Liver (tissue), 9 donors: Measurements from ENCODE around the gene ALKBH5. TPM values are rescaled to one million over a fixed set of nuclear protein-coding genes. Genes with fewer than 3 reads are reported as not detected.

Experiments
- DNase-seq: peaks from one replicate; pipeline ENCODE4 v3.0.0-alpha.2; 2017; ENCODE audit warnings: low spot score
- H3K27ac ChIP-seq, 2 donors: one replicate each; pipeline ENCODE4 v1.7.0; 2013; ENCODE audit warnings: inconsistent platforms in 2 of 2, low read length in 2 of 2, control low read depth in 1 of 2, low read depth in 1 of 2, mild to moderate bottlenecking in 1 of 2
- H3K27me3 ChIP-seq, 4 donors: one replicate each; pipeline versions ENCODE4 v1.6.1 to v1.7.0; 2013; ENCODE audit warnings: low read length in 3 of 4, inconsistent platforms in 1 of 4, mild to moderate bottlenecking in 1 of 4, moderate library complexity in 1 of 4; ENCODE audit not compliant: control insufficient read depth in 4 of 4, insufficient read depth in 4 of 4
- H3K36me3 ChIP-seq, 4 donors: one replicate each; pipeline versions ENCODE4 v1.6.1 to v1.7.0; 2013; ENCODE audit warnings: low read length in 3 of 4, mild to moderate bottlenecking in 3 of 4, low read depth in 1 of 4, moderate library complexity in 1 of 4; ENCODE audit not compliant: control insufficient read depth in 4 of 4, insufficient read depth in 3 of 4
- H3K4me1 ChIP-seq, 4 donors: one replicate each; pipeline versions ENCODE4 v1.6.1 to v1.7.0; 2013; ENCODE audit warnings: low read length in 3 of 4, mild to moderate bottlenecking in 3 of 4, moderate library complexity in 1 of 4; ENCODE audit not compliant: control insufficient read depth in 4 of 4, insufficient read depth in 4 of 4
- H3K4me3 ChIP-seq, 3 donors: one replicate each; pipeline versions ENCODE4 v1.6.1 to v1.7.0; 2013; ENCODE audit warnings: low read length in 3 of 3, control low read depth in 1 of 3, low read depth in 1 of 3, mild to moderate bottlenecking in 1 of 3
- H3K9ac ChIP-seq, 2 donors: one replicate each; pipeline ENCODE4 v1.7.0; 2013; ENCODE audit warnings: low read length in 2 of 2, mild to moderate bottlenecking in 2 of 2, moderate library complexity in 2 of 2, control low read depth in 1 of 2, low read depth in 1 of 2
- H3K9me3 ChIP-seq, 4 donors: one replicate each; pipeline versions ENCODE4 v1.6.1 to v1.7.0; 2013; ENCODE audit warnings: low read length in 3 of 4; ENCODE audit not compliant: control insufficient read depth in 4 of 4
- EGR1 ChIP-seq, 2 donors: IDR thresholded peaks; 2 replicates each; pipeline ENCODE4 v1.6.1; 2016 to 2018; ENCODE audit warnings: antibody characterized with exemption in 2 of 2, low read depth in 2 of 2
- FOXA1 ChIP-seq: IDR thresholded peaks from 2 replicates; pipeline ENCODE4 v1.6.1; 2016; ENCODE audit warnings: antibody characterized with exemption
- FOXA2 ChIP-seq: IDR thresholded peaks from 2 replicates; pipeline ENCODE4 v1.6.1; 2016; ENCODE audit warnings: antibody characterized with exemption
- GABPA ChIP-seq, 2 donors: IDR thresholded peaks in 1 of 2; conservative IDR thresholded peaks in 1 of 2; 2 replicates each; pipeline ENCODE4 v1.6.1; 2016; ENCODE audit warnings: antibody characterized with exemption in 2 of 2, mild to moderate bottlenecking in 1 of 2, moderate library complexity in 1 of 2
- HNF4A ChIP-seq, 2 donors: conservative IDR thresholded peaks; 2 replicates each; pipeline ENCODE4 v1.6.1; 2016; ENCODE audit warnings: antibody characterized with exemption in 2 of 2, mild to moderate bottlenecking in 2 of 2
- HNF4G ChIP-seq: IDR thresholded peaks from 2 replicates; pipeline ENCODE4 v1.6.1; 2016; ENCODE audit warnings: antibody characterized with exemption
- JUND ChIP-seq, 2 donors: IDR thresholded peaks; 2 replicates each; pipeline ENCODE4 v1.6.1; 2016; ENCODE audit warnings: antibody characterized with exemption in 2 of 2
- NR2F2 ChIP-seq: IDR thresholded peaks from 2 replicates; pipeline ENCODE4 v1.6.1; 2016; ENCODE audit warnings: antibody characterized with exemption
- RAD21 ChIP-seq, 2 donors: IDR thresholded peaks; 2 replicates each; pipeline ENCODE4 v1.6.1; 2016; ENCODE audit warnings: antibody characterized with exemption in 2 of 2, mild to moderate bottlenecking in 2 of 2
- RXRA ChIP-seq, 2 donors: IDR thresholded peaks; 2 replicates each; pipeline ENCODE4 v1.6.1; 2017 to 2018; ENCODE audit warnings: antibody characterized with exemption in 2 of 2, mild to moderate bottlenecking in 1 of 2
- SP1 ChIP-seq: IDR thresholded peaks from 2 replicates; pipeline ENCODE4 v1.6.1; 2018; ENCODE audit warnings: antibody characterized with exemption, mild to moderate bottlenecking
- TAF1 ChIP-seq: conservative IDR thresholded peaks from 2 replicates; pipeline ENCODE4 v1.6.1; 2016; ENCODE audit warnings: antibody characterized with exemption, mild to moderate bottlenecking
- YY1 ChIP-seq: IDR thresholded peaks from 2 replicates; pipeline ENCODE4 v1.6.1; 2016; ENCODE audit warnings: antibody characterized with exemption, mild to moderate bottlenecking
- WGBS: extraction: QIAGEN DNeasy Blood & Tissue Kit; methylation state at CpG from one replicate; pipeline ENCODE4 v1.1.7; 2013; 5-methylcytosine and 5-hydroxymethylcytosine counted together
- polyA plus RNA-seq, 2 donors: library from polyadenylated mRNA; stranded (reverse) in 1 of 2; unstranded in 1 of 2; fragments of 200-250 nt in 1 of 2; fragments of >200 nt in 1 of 2; fragmentation: Nextera tagmentation in 1 of 2; extraction: Ambion mirVana in 1 of 2; gene quantifications; one replicate each; pipeline versions ENCODE4 v1.2.1 to v1.2.3, GENCODE V29; 2013 to 2015
- total RNA-seq, 2 donors: library from RNA; depleted of rRNA; stranded (reverse); fragments of >200 nt; gene quantifications; one replicate each; pipeline ENCODE4 v1.2.3, GENCODE V29; 2014
- TF ChIP-seq, protein P1 (sequence below): IDR thresholded peaks from 2 replicates; pipeline ENCODE4 v1.6.1; 2016; ENCODE audit warnings: antibody characterized with exemption
- TF ChIP-seq, protein P2 (sequence below): IDR thresholded peaks from 2 replicates; pipeline ENCODE4 v1.6.1; 2016; ENCODE audit warnings: antibody characterized with exemption, mild to moderate bottlenecking
- TF ChIP-seq, protein P3 (sequence below): IDR thresholded peaks from 2 replicates; pipeline ENCODE4 v1.6.1; 2016; ENCODE audit warnings: antibody characterized with exemption
- TF ChIP-seq, protein P4 (sequence below): fragments of 150-350 bp; IDR thresholded peaks from 2 replicates; pipeline ENCODE4 v1.5.1; 2017; ENCODE audit warnings: improper control_type of control experiment, low read depth, low read length; ENCODE audit not compliant: missing input control
- donor health status: healthy.
- donor health status: healthy.
- donor health status: healthy.
- donor health status: healthy.
- donor health status: healthy.

The ALKBH5 gene
- total and polyA plus RNA-seq, 4 donors: 30.5 to 67.8 (median 46.3) TPM

DNA sequence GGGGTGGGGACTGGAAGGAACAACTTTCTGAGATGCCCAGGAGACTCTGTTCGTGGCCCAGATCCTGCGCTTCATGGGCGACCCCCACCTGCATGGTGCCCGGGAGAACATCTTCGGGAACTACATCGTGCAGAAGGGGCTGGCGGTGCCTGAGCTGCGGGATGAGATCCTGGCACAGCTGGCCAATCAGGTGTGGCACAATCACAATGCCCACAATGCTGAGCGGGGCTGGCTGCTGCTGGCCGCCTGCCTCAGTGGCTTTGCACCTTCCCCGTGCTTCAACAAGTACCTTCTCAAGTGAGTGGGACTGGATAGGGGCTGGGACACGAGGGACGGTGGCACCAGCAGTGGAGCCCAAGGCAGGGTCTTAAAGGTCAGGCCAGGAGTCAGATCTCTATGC is 37.8 kb upstream of the ALKBH5 start:
- DNase-seq: no peak
- Histone ChIP-seq H3K27ac (no peak overlapping the region), H3K4me3 (no peak overlapping the region), H3K9ac (no peak overlapping the region), H3K9me3 (no peaks in the 10 kb centered on the region), H3K36me3 (no peaks in the 10 kb centered on the region), H3K4me1 (peaks cover 0 to 4% (median 2%) of the 10 kb centered on the region in 4 donors), H3K27me3 (no peaks in the 10 kb centered on the region)
- 95% methylated on average over 13 of the region's 13 CpGs for WGBS
- no peak for TF ChIP-seq GABPA (IDR thresholded peaks at IDR 0.05 in 1 of 2, conservative IDR thresholded peaks at IDR 0.05 in 1 of 2)

DNA sequence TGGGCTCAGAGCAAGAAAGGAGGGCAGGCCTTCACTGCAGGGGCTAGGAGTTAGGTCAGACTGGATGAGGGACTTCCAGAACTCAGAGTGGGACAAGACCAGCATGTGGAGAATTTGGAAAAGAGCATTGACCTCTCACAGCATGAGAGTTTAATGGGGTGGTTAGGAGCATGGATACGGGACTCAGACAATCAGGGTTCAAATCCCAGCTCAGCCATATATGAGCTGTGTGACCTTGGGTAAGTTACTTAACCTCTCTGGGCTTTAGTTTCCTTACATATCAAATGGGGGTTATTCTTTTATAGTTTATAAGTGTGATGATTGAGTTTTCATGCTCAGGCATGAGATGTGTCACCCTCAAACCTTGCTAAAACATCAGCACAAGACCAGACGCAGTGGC is 37.4 kb upstream of the ALKBH5 start:
- TF ChIP-seq GABPA (IDR thresholded peaks at IDR 0.05 in 1 of 2, conservative IDR thresholded peaks at IDR 0.05 in 1 of 2): no peak
- TF ChIP-seq SP1: no peak
- no peak for TF ChIP-seq EGR1 (IDR thresholded peaks at IDR 0.05; ENCODE audit: low read depth in 2 of 2)
- TF ChIP-seq, protein P1, sequence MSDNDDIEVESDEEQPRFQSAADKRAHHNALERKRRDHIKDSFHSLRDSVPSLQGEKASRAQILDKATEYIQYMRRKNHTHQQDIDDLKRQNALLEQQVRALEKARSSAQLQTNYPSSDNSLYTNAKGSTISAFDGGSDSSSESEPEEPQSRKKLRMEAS: no peak
- TF ChIP-seq, protein P2, sequence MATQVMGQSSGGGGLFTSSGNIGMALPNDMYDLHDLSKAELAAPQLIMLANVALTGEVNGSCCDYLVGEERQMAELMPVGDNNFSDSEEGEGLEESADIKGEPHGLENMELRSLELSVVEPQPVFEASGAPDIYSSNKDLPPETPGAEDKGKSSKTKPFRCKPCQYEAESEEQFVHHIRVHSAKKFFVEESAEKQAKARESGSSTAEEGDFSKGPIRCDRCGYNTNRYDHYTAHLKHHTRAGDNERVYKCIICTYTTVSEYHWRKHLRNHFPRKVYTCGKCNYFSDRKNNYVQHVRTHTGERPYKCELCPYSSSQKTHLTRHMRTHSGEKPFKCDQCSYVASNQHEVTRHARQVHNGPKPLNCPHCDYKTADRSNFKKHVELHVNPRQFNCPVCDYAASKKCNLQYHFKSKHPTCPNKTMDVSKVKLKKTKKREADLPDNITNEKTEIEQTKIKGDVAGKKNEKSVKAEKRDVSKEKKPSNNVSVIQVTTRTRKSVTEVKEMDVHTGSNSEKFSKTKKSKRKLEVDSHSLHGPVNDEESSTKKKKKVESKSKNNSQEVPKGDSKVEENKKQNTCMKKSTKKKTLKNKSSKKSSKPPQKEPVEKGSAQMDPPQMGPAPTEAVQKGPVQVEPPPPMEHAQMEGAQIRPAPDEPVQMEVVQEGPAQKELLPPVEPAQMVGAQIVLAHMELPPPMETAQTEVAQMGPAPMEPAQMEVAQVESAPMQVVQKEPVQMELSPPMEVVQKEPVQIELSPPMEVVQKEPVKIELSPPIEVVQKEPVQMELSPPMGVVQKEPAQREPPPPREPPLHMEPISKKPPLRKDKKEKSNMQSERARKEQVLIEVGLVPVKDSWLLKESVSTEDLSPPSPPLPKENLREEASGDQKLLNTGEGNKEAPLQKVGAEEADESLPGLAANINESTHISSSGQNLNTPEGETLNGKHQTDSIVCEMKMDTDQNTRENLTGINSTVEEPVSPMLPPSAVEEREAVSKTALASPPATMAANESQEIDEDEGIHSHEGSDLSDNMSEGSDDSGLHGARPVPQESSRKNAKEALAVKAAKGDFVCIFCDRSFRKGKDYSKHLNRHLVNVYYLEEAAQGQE: no peak
- no peak for TF ChIP-seq YY1
- TF ChIP-seq RAD21 (IDR thresholded peaks at IDR 0.05): no peak
- no peak for TF ChIP-seq JUND (IDR thresholded peaks at IDR 0.05)
- TF ChIP-seq, protein P3, sequence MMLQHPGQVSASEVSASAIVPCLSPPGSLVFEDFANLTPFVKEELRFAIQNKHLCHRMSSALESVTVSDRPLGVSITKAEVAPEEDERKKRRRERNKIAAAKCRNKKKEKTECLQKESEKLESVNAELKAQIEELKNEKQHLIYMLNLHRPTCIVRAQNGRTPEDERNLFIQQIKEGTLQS: no peak
- no peak for TF ChIP-seq HNF4A (conservative IDR thresholded peaks at IDR 0.05)
- no peak for TF ChIP-seq FOXA2
- 96% methylated on average over 2 of the region's 2 CpGs for WGBS

DNA sequence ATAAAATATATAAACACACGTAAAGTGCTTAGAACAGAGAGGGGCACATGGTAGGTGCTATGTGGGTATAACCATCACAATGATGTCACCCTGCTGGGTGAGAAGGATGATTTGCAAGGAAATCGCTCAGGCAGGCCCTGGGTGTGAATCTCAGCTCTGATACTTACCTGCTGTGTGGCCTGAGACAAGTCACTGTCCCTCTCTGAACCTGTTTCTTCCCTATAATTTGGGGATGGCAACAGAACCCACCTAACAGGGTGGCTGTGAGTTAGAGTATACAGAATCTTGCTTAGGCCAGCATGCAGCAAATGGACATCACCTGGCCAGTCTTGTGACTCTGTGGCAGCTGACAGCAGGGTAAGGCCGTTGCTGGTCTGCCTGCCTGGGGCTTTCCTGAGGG is 36.6 kb upstream of the ALKBH5 start:
- 92% methylated on average over 3 of the region's 3 CpGs for WGBS
- H3K4me3 ChIP-seq: no peak overlapping the region
- TF ChIP-seq JUND (IDR thresholded peaks at IDR 0.05) (no peak), HNF4A (conservative IDR thresholded peaks at IDR 0.05) (no peak), GABPA (IDR thresholded peaks at IDR 0.05 in 1 of 2, conservative IDR thresholded peaks at IDR 0.05 in 1 of 2) (no peak), RXRA (IDR thresholded peaks at IDR 0.05) (no peak), HNF4G (no peak), RAD21 (IDR thresholded peaks at IDR 0.05) (no peak), TAF1 (no peak), FOXA1 (no peak), NR2F2 (no peak), SP1 (no peak)
- TF ChIP-seq, protein P4, sequence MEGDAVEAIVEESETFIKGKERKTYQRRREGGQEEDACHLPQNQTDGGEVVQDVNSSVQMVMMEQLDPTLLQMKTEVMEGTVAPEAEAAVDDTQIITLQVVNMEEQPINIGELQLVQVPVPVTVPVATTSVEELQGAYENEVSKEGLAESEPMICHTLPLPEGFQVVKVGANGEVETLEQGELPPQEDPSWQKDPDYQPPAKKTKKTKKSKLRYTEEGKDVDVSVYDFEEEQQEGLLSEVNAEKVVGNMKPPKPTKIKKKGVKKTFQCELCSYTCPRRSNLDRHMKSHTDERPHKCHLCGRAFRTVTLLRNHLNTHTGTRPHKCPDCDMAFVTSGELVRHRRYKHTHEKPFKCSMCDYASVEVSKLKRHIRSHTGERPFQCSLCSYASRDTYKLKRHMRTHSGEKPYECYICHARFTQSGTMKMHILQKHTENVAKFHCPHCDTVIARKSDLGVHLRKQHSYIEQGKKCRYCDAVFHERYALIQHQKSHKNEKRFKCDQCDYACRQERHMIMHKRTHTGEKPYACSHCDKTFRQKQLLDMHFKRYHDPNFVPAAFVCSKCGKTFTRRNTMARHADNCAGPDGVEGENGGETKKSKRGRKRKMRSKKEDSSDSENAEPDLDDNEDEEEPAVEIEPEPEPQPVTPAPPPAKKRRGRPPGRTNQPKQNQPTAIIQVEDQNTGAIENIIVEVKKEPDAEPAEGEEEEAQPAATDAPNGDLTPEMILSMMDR: no peak
- TF ChIP-seq, protein P3: no peak
- no peak overlapping the region for H3K27ac ChIP-seq
- H3K9ac ChIP-seq: no peak overlapping the region
- H3K9me3 ChIP-seq: no peaks in the 10 kb centered on the region
- no peak for DNase-seq
- no peaks in the 10 kb centered on the region for H3K36me3 ChIP-seq
- H3K4me1 ChIP-seq: no peaks in the 10 kb centered on the region
- no peaks in the 10 kb centered on the region for H3K27me3 ChIP-seq

More for the DNA sequence above, 37.4 kb upstream of the ALKBH5 start:
- Histone ChIP-seq H3K9me3 (no peaks in the 10 kb centered on the region), H3K4me3 (no peak overlapping the region), H3K27ac (no peak overlapping the region), H3K27me3 (no peaks in the 10 kb centered on the region), H3K36me3 (no peaks in the 10 kb centered on the region), H3K4me1 (no peaks in the 10 kb centered on the region), H3K9ac (no peak overlapping the region)
- no peak for DNase-seq
